HepG2 (cell line): ENCODE data around the gene ZNF385B. TPM values are rescaled to one million over a fixed set of nuclear protein-coding genes. Genes with fewer than 3 reads are reported as not detected.
A peak's percentile ranks its signal among the peaks of the same experiment; 100 is the strongest.

ENCODE experiments used
- ATAC-seq: fragments of 200-7000 bp; cut with Tn5 transposase; 3 replicates; pipeline ENCODE4 v1.9.1; 2020; ENCODE audit warnings: mild to moderate bottlenecking, moderate library complexity
- BruUV-seq: library from RNA; stranded (reverse); fragments of 400-500 nt; replicated peaks from 2 replicates; lab custom pipeline; 2021; lab: Mats Ljungman, UMichigan
- CTCF ChIA-PET: fragments of 300-600 bp; formaldehyde crosslinking; extraction: SDS; loops from one replicate; lab custom pipeline; 2021; ENCODE audit warnings: low total read pairs, inconsistent platforms, low intra/inter-chr PET ratio; lab: Yijun Ruan, JAX
- POLR2A ChIA-PET: fragments of 350-600 bp; sonication (Branson Sonifier 250); formaldehyde crosslinking; loops from one replicate; lab custom pipeline; 2020; ENCODE audit warnings: antibody characterized with exemption, inconsistent platforms; lab: Yijun Ruan, JAX
- DNase-seq: peaks from one replicate; pipeline ENCODE4 v3.0.0-alpha.2; 2015; ENCODE audit warnings: low spot score
- FAIRE-seq: peaks from 3 replicates; lab custom pipeline; 2011; peaks lifted over from hg19 to GRCh38; lab: Jason Lieb, UNC
- H2AFZ ChIP-seq: one replicate; pipeline ENCODE4 v1.6.1; 2011; ENCODE audit warnings: low read length, inconsistent platforms
- H3K27ac ChIP-seq: fragments of 300-600 bp; 3 replicates; pipeline ENCODE4 v1.8.0; 2011; ENCODE audit warnings: mixed run types, mild to moderate bottlenecking, mixed read lengths, low read length, inconsistent platforms; ENCODE audit not compliant: insufficient read depth; ENCODE audit errors: extremely low read length
- H3K27me3 ChIP-seq, 2 experiments: fragments of 200-600 bp in 1 of 2; 2 replicates in 1 of 2; 3 replicates in 1 of 2; pipeline versions ENCODE4 v1.6.0 to v1.8.0; 2011; ENCODE audit warnings: low read length in 2 of 2, mild to moderate bottlenecking in 2 of 2, moderate library complexity in 2 of 2, inconsistent platforms in 1 of 2; ENCODE audit not compliant: insufficient read depth in 2 of 2, control insufficient read depth in 1 of 2
- H3K36me3 ChIP-seq, 2 experiments: fragments of 200-600 bp in 1 of 2; replicated peaks in 1 of 2; 2 replicates in 1 of 2; 3 replicates in 1 of 2; pipeline versions ENCODE4 v1.5.1 to v1.8.0; 2011; ENCODE audit warnings: low read length in 2 of 2, inconsistent platforms in 1 of 2; ENCODE audit not compliant: insufficient read depth in 2 of 2, control insufficient read depth in 1 of 2
- H3K4me1 ChIP-seq: 2 replicates; pipeline ENCODE4 v1.5.1; 2012; ENCODE audit warnings: low read length, inconsistent platforms; ENCODE audit not compliant: insufficient read depth
- H3K4me2 ChIP-seq: 2 replicates; pipeline ENCODE4 v1.6.0; 2011; ENCODE audit warnings: low read depth, low read length, inconsistent platforms
- H3K4me3 ChIP-seq, 3 experiments: fragments of 200-600 bp in 1 of 3; sonication (generic), shearing (Covaris generic) in 1 of 3; replicated peaks in 1 of 3; 2 replicates each; pipeline ENCODE4 v1.5.1; 2011 to 2016; ENCODE audit warnings: low read length in 3 of 3, inconsistent platforms in 2 of 3, low read depth in 2 of 3, mild to moderate bottlenecking in 2 of 3, control low read depth in 1 of 3, mixed read lengths in 1 of 3; ENCODE audit not compliant: insufficient read depth in 1 of 3
- H3K79me2 ChIP-seq: one replicate; pipeline ENCODE4 v1.6.1; 2011; ENCODE audit warnings: low read length, inconsistent platforms; ENCODE audit not compliant: insufficient read depth
- H3K9ac ChIP-seq: 2 replicates; pipeline ENCODE4 v1.6.0; 2011; ENCODE audit warnings: mild to moderate bottlenecking, low read depth, low read length, inconsistent platforms; ENCODE audit not compliant: insufficient read depth
- H3K9me3 ChIP-seq: 2 replicates; pipeline ENCODE4 v1.5.1; 2012; ENCODE audit warnings: mild to moderate bottlenecking, low read length
- H4K20me1 ChIP-seq: 2 replicates; pipeline ENCODE4 v1.6.0; 2011; ENCODE audit warnings: inconsistent platforms, mild to moderate bottlenecking, low read length, moderate library complexity; ENCODE audit not compliant: insufficient read depth
- ATF1 ChIP-seq: IDR thresholded peaks from 2 replicates; pipeline ENCODE4 v1.6.1; 2016; ENCODE audit warnings: mild to moderate bottlenecking, control low read depth
- CTCF ChIP-seq: sonication (generic); formaldehyde crosslinking; IDR thresholded peaks from 2 replicates; pipeline ENCODE4 v1.5.0; 2020; ENCODE audit warnings: mild to moderate bottlenecking, missing genetic modification reagents, moderate library complexity
- NFRKB ChIP-seq: fragments of 450-650 bp; IDR thresholded peaks from 2 replicates; pipeline ENCODE4 v1.6.1; 2017
- PAXIP1 ChIP-seq: sonication (generic); formaldehyde crosslinking; conservative IDR thresholded peaks from 2 replicates; pipeline ENCODE4 v1.4.0; 2020; ENCODE audit warnings: mild to moderate bottlenecking, missing genetic modification reagents, moderate library complexity
- POLR2AphosphoS2 ChIP-seq: IDR thresholded peaks from 2 replicates; pipeline ENCODE4 v1.6.1; 2011; ENCODE audit warnings: low read depth, low read length, improper control_type of control experiment
- ZNF441 ChIP-seq: sonication (generic); formaldehyde crosslinking; IDR thresholded peaks from 2 replicates; pipeline ENCODE4 v1.7.0; 2021; ENCODE audit warnings: missing genetic modification reagents, borderline replicate concordance
- ZNF672 ChIP-seq: sonication (generic); formaldehyde crosslinking; IDR thresholded peaks from 2 replicates; pipeline ENCODE4 v1.8.1; 2022; ENCODE audit warnings: missing genetic modification reagents
- ZNF678 ChIP-seq: sonication (generic); formaldehyde crosslinking; IDR thresholded peaks from 2 replicates; pipeline ENCODE4 v1.4.0; 2020; ENCODE audit warnings: mild to moderate bottlenecking, missing genetic modification reagents
- ZNF724P ChIP-seq: sonication (generic); formaldehyde crosslinking; IDR thresholded peaks from 2 replicates; pipeline ENCODE4 v1.8.0; 2022; ENCODE audit warnings: missing genetic modification reagents, borderline replicate concordance
- WGBS: methylation state at CpG from one replicate; pipeline ENCODE4 v1.1.6; 2017; ENCODE audit warnings: low lambda C conversion rate; 5-methylcytosine and 5-hydroxymethylcytosine counted together
- in situ Hi-C: cut with HindIII; loops from 2 replicates; pipeline ENCODE4 v1.10.0; 2017; ENCODE audit warnings: low pct_unique_long_range_greater_than_20kb; ENCODE audit not compliant: extremely low pct_ligation_motif_present
- intact Hi-C: fragments of 100-400 bp; cut with micrococcal nuclease; formaldehyde crosslinking; loops from one replicate; pipeline ENCODE4 v1.10.0; 2022; ENCODE audit not compliant: unreplicated experiment
- polyA plus RNA-seq, 8 experiments: library from polyadenylated mRNA; depleted of rRNA in 3 of 8; stranded (reverse) in 7 of 8; unstranded in 1 of 8; fragments of >200 nt; fragmentation: Illumina TruSeq in 4 of 8; extraction: Trizol in 4 of 8; gene quantifications; 2 replicates each; pipeline versions ENCODE4 v1.2.1 to v1.2.3, GENCODE V29; 2011 to 2016; ENCODE audit warnings: low read depth in 4 of 8, missing spikeins in 1 of 8, mixed read lengths in 1 of 8; ENCODE audit not compliant: insufficient read depth in 1 of 8
- total RNA-seq, 5 experiments: library from RNA; depleted of rRNA; stranded (reverse); fragments of >200 nt; fragmentation: Illumina TruSeq; extraction: Trizol; gene quantifications; 2 replicates each; pipeline ENCODE4 v1.2.3, GENCODE V29; 2016; ENCODE audit warnings: low read depth in 1 of 5
- TF ChIP-seq, protein P1 (sequence below): sonication (generic); formaldehyde crosslinking; IDR thresholded peaks from 2 replicates; pipeline ENCODE4 v1.4.0; 2020; ENCODE audit warnings: missing genetic modification reagents
- TF ChIP-seq, protein P2 (sequence below): IDR thresholded peaks from 2 replicates; pipeline ENCODE4 v1.6.1; 2016; ENCODE audit warnings: missing compliant biosample characterization, missing genetic modification reagents, borderline replicate concordance

Gene ZNF385B
- total and polyA plus RNA-seq, 2 of the 13 experiments (the other 11 are each of a cell fraction or from before 2014, with no cell fraction given): 3.3 to 6.7 TPM

- Histone ChIP-seq H3K79me2 (no peaks in the 10 kb centered on the region), H3K27ac (no peak overlapping the region), H3K4me1 (peaks cover 16% of the 10 kb centered on the region; the same call in 1 of the 2 replicates), H2AFZ (no peak overlapping the region), H3K4me2 (no peak overlapping the region), H3K4me3 (no peak overlapping the region), H3K9me3 (no peaks in the 10 kb centered on the region), H3K9ac (no peak overlapping the region), H4K20me1 (no peaks in the 10 kb centered on the region), H3K36me3 (no peaks in the 10 kb centered on the region), H3K27me3 (no peaks in the 10 kb centered on the region)
- intact Hi-C loops: no loop called here
- BruUV-seq: no TSS peak
- FAIRE-seq (no peak), ATAC-seq (peak; percentile 44; the same call in 2 of the 3 replicates), DNase-seq (no peak)
- WGBS: 24% methylated on average over 3 of the region's 3 CpGs
- CTCF ChIA-PET: no interaction called here
- in situ Hi-C loops: no loop called here
- POLR2A ChIA-PET: no interaction called here
- no peak for TF ChIP-seq CTCF (CRISPR knock-in tag)
- no peak for TF ChIP-seq NFRKB
- TF ChIP-seq, protein P1, sequence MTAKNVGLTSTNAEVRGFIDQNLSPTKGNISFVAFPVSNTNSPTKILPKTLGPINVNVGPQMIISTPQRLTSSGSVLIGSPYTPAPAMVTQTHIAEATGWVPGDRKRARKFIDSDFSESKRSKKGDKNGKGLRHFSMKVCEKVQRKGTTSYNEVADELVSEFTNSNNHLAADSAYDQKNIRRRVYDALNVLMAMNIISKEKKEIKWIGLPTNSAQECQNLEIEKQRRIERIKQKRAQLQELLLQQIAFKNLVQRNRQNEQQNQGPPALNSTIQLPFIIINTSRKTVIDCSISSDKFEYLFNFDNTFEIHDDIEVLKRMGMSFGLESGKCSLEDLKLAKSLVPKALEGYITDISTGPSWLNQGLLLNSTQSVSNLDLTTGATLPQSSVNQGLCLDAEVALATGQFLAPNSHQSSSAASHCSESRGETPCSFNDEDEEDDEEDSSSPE (CRISPR knock-in tag): no peak
- TF ChIP-seq ZNF678 (CRISPR knock-in tag): no peak
- no peak for TF ChIP-seq PAXIP1
- no peak for TF ChIP-seq ZNF672 (CRISPR knock-in tag)
- TF ChIP-seq ZNF724P (CRISPR knock-in tag): no peak
- no peak for TF ChIP-seq ZNF441
- no peak for TF ChIP-seq POLR2AphosphoS2
- no peak for TF ChIP-seq ATF1
- TF ChIP-seq, protein P2, sequence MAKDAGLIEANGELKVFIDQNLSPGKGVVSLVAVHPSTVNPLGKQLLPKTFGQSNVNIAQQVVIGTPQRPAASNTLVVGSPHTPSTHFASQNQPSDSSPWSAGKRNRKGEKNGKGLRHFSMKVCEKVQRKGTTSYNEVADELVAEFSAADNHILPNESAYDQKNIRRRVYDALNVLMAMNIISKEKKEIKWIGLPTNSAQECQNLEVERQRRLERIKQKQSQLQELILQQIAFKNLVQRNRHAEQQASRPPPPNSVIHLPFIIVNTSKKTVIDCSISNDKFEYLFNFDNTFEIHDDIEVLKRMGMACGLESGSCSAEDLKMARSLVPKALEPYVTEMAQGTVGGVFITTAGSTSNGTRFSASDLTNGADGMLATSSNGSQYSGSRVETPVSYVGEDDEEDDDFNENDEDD: no peak
Observed at GRCh38 chr2:179910735-179911113, 49.3 kb upstream of the ZNF385B start.
